ENCODE data around the gene HOMER3.

- TF ChIP-seq, protein P1, sequence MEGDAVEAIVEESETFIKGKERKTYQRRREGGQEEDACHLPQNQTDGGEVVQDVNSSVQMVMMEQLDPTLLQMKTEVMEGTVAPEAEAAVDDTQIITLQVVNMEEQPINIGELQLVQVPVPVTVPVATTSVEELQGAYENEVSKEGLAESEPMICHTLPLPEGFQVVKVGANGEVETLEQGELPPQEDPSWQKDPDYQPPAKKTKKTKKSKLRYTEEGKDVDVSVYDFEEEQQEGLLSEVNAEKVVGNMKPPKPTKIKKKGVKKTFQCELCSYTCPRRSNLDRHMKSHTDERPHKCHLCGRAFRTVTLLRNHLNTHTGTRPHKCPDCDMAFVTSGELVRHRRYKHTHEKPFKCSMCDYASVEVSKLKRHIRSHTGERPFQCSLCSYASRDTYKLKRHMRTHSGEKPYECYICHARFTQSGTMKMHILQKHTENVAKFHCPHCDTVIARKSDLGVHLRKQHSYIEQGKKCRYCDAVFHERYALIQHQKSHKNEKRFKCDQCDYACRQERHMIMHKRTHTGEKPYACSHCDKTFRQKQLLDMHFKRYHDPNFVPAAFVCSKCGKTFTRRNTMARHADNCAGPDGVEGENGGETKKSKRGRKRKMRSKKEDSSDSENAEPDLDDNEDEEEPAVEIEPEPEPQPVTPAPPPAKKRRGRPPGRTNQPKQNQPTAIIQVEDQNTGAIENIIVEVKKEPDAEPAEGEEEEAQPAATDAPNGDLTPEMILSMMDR (IDR thresholded peaks at IDR 0.05; ENCODE audit: extremely low read depth in 1 of 2, insufficient read depth in 1 of 2, low read depth in 1 of 2, low read length in 2 of 2): no peak
- TF ChIP-seq GATA2 (IDR thresholded peaks at IDR 0.05; ENCODE audit: insufficient read depth, insufficient read length, low read depth, low read length) (no peak), POLR2A (IDR thresholded peaks at IDR 0.05; ENCODE audit: low read depth, low read length) (no peak)
Measured at GRCh38 chr19:18949858-18950257, 8.8 kb upstream of the HOMER3 start.

All from endothelial cell of umbilical vein (primary cell).